Uterus (tissue), 4 donors: ENCODE measurements around the gene OR10V1. TPM values are rescaled to one million over a fixed set of nuclear protein-coding genes. Genes with fewer than 3 reads are reported as not detected.
"Not testable (repeated sequence)": the region's sequence is repeated elsewhere in the genome, so short reads cannot be mapped to it uniquely, and the experiment has no call there.

Experiments used
- DNase-seq, 2 donors: peaks; one replicate each; pipeline ENCODE4 v3.0.0-alpha.2; 2019 to 2020
- H3K27ac ChIP-seq, 2 donors: fragments of 200-600 bp; sonication (generic); 1 replicate in 1 of 2; 2 replicates in 1 of 2; pipeline ENCODE4 v1.5.1; 2016 to 2018
- H3K27me3 ChIP-seq, 2 donors: fragments of 200-600 bp; sonication (generic); one replicate each; pipeline ENCODE4 v1.5.1; 2018 to 2019; ENCODE audit warnings: control low read depth in 1 of 2
- H3K36me3 ChIP-seq, 2 donors: fragments of 200-600 bp; sonication (generic); one replicate each; pipeline ENCODE4 v1.5.1; 2019; ENCODE audit warnings: control low read depth in 1 of 2
- H3K4me1 ChIP-seq, 2 donors: fragments of 200-600 bp; sonication (generic); one replicate each; pipeline ENCODE4 v1.5.1; 2018 to 2019; ENCODE audit warnings: control low read depth in 1 of 2
- H3K4me3 ChIP-seq, 2 donors: fragments of 200-600 bp; sonication (generic); 1 replicate in 1 of 2; 2 replicates in 1 of 2; pipeline ENCODE4 v1.5.1; 2018 to 2019; ENCODE audit warnings: mild to moderate bottlenecking in 1 of 2
- H3K9me3 ChIP-seq, 2 donors: fragments of 200-600 bp; sonication (generic); one replicate each; pipeline ENCODE4 v1.5.1; 2019; ENCODE audit warnings: control low read depth in 1 of 2
- POLR2A ChIP-seq, 2 donors: fragments of 450-650 bp; IDR thresholded peaks; one replicate each; pipeline ENCODE4 v1.6.1; 2016; ENCODE audit warnings: antibody characterized with exemption in 2 of 2, mild to moderate bottlenecking in 1 of 2, moderate library complexity in 1 of 2
- intact Hi-C: fragments of 100-400 bp; cut with DNase I; formaldehyde crosslinking; loops from one replicate; pipeline ENCODE4 v1.15.1; 2023; ENCODE audit warnings: low total_unique reads
- total RNA-seq, 4 donors: library from RNA; depleted of rRNA in 3 of 4; stranded (reverse); fragments of >200 nt in 3 of 4; gene quantifications; one replicate each; pipeline versions ENCODE4 v1.1.0 to v1.2.4, GENCODE V29; 2014 to 2023
- TF ChIP-seq, protein P1 (sequence below), 4 experiments: fragments of 200-600 bp in 2 of 4; fragments of 450-650 bp in 2 of 4; sonication (generic) in 2 of 4; IDR thresholded peaks; one replicate each; pipeline ENCODE4 v1.5.1; 2016 to 2019; ENCODE audit warnings: antibody characterized with exemption in 4 of 4, mild to moderate bottlenecking in 2 of 4, moderate library complexity in 1 of 4
- donor health status: DM: yes; HTN: yes; CAD: no.

The OR10V1 gene
- total RNA-seq, 4 donors from 2014 or later: not detected

GRCh38 chr11:59698506-59698905, 15.1 kb downstream of the OR10V1 start:
- H3K27ac ChIP-seq: no peak overlapping the region
- no peaks in the 10 kb centered on the region for H3K9me3 ChIP-seq
- no peak overlapping the region for H3K4me3 ChIP-seq
- TF ChIP-seq, protein P1, sequence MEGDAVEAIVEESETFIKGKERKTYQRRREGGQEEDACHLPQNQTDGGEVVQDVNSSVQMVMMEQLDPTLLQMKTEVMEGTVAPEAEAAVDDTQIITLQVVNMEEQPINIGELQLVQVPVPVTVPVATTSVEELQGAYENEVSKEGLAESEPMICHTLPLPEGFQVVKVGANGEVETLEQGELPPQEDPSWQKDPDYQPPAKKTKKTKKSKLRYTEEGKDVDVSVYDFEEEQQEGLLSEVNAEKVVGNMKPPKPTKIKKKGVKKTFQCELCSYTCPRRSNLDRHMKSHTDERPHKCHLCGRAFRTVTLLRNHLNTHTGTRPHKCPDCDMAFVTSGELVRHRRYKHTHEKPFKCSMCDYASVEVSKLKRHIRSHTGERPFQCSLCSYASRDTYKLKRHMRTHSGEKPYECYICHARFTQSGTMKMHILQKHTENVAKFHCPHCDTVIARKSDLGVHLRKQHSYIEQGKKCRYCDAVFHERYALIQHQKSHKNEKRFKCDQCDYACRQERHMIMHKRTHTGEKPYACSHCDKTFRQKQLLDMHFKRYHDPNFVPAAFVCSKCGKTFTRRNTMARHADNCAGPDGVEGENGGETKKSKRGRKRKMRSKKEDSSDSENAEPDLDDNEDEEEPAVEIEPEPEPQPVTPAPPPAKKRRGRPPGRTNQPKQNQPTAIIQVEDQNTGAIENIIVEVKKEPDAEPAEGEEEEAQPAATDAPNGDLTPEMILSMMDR (IDR thresholded peaks at IDR 0.05): no peak
- TF ChIP-seq POLR2A (IDR thresholded peaks at IDR 0.05): no peak
- H3K4me1 ChIP-seq: no peaks in the 10 kb centered on the region
- H3K27me3 ChIP-seq: no peaks in the 10 kb centered on the region
- no peaks in the 10 kb centered on the region for H3K36me3 ChIP-seq
- intact Hi-C loops: no loop called here
- no peak for DNase-seq

GRCh38 chr11:59692915-59693314, 20.7 kb downstream of the OR10V1 start:
- Histone ChIP-seq H3K4me1 (no peaks in the 10 kb centered on the region), H3K27me3 (no peaks in the 10 kb centered on the region), H3K4me3 (no peak overlapping the region), H3K27ac (no peak overlapping the region), H3K36me3 (no peaks in the 10 kb centered on the region), H3K9me3 (no peaks in the 10 kb centered on the region)
- TF ChIP-seq, protein P1 (IDR thresholded peaks at IDR 0.05): no peak
- TF ChIP-seq POLR2A (IDR thresholded peaks at IDR 0.05): no peak
- intact Hi-C loops: no loop called here
- no peak for DNase-seq

DNA sequence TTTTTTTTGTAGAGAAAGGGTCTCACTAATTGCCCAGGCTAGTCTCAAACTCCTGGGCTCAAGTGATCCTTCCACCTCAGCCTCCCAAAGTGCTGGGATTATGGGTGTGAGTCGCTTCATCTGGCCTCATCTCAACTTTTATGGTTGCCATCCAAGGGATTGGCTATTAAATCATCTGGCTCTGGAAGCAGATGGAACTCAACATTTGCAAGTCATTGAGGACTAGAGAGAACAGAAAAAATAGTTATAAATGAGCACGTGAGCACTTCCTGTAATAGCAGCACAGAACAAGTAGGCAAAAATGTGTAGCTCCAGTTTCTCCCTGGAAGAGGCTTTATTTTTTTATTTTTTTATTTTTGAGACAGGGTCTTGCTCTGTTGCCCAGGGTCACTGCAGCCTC, 22.5 kb downstream of the OR10V1 start:
- no peaks in the 10 kb centered on the region for H3K4me1 ChIP-seq
- H3K4me3 ChIP-seq: no peak overlapping the region
- intact Hi-C loops: no loop called here
- DNase-seq: no peak
- no peaks in the 10 kb centered on the region for H3K27me3 ChIP-seq
- H3K9me3 ChIP-seq: no peaks in the 10 kb centered on the region
- no peak overlapping the region for H3K27ac ChIP-seq
- no peaks in the 10 kb centered on the region for H3K36me3 ChIP-seq
- no peak for TF ChIP-seq POLR2A (IDR thresholded peaks at IDR 0.05)
- TF ChIP-seq, protein P1 (IDR thresholded peaks at IDR 0.05): no peak

- no peaks in the 10 kb centered on the region for H3K9me3 ChIP-seq
- no peaks in the 10 kb centered on the region for H3K27me3 ChIP-seq
- intact Hi-C loops: no loop called here
- no peak for DNase-seq
- TF ChIP-seq, protein P1 (IDR thresholded peaks at IDR 0.05): no peak
- no peak for TF ChIP-seq POLR2A (IDR thresholded peaks at IDR 0.05)
- no peaks in the 10 kb centered on the region for H3K36me3 ChIP-seq
- H3K4me1 ChIP-seq: no peaks in the 10 kb centered on the region
- no peak overlapping the region for H3K27ac ChIP-seq
- no peak overlapping the region for H3K4me3 ChIP-seq
Measured at GRCh38 chr11:59689015-59689414, 24.6 kb downstream of the OR10V1 start.

- H3K36me3 ChIP-seq, H3K27me3 ChIP-seq, intact Hi-C loops, H3K27ac ChIP-seq, DNase-seq, H3K4me1 ChIP-seq, H3K4me3 ChIP-seq, H3K9me3 ChIP-seq: not testable (repeated sequence)
Measured at GRCh38 chr11:59681260-59681725, 32.4 kb downstream of the OR10V1 start.
